ENCODE data around the gene PLEK2.
A peak's percentile ranks its signal among the peaks of the same experiment; 100 is the strongest.
"Not testable (repeated sequence)": the region's sequence is repeated elsewhere in the genome, so short reads cannot be mapped to it uniquely, and the experiment has no call there.

Gene PLEK2

GRCh38 chr14:67411820-67412421 is at the start of gene PLEK2:
Gene PLEK2, minus strand, starts transcription at chr14:67412165. Its CDS starts 106 bp downstream, at chr14:67412059.
- DNase-seq (ENCODE audit: low spot score): no peak

- no peak for DNase-seq (ENCODE audit: low spot score)
Measured at GRCh38 chr14:67461341-67461985, 49.5 kb upstream of the PLEK2 start.

GRCh38 chr14:67459336-67459735 is 47.4 kb upstream of the PLEK2 start:
- no peak for DNase-seq (ENCODE audit: low spot score)

GRCh38 chr14:67457782-67458181 is 45.8 kb upstream of the PLEK2 start:
- DNase-seq (ENCODE audit: low spot score): no peak

GRCh38 chr14:67456732-67457131 is 44.8 kb upstream of the PLEK2 start:
- no peak for DNase-seq (ENCODE audit: low spot score)

- DNase-seq (ENCODE audit: low spot score): no peak
Measured at GRCh38 chr14:67453575-67454300, 41.8 kb upstream of the PLEK2 start.

GRCh38 chr14:67451667-67452066 is 39.7 kb upstream of the PLEK2 start:
- not testable (repeated sequence) for DNase-seq (ENCODE audit: low spot score)

- no peak for DNase-seq (ENCODE audit: low spot score)
Measured at GRCh38 chr14:67449096-67449495, 37.1 kb upstream of the PLEK2 start.

- DNase-seq (ENCODE audit: low spot score): no peak
Measured at GRCh38 chr14:67447033-67447381, 35.0 kb upstream of the PLEK2 start.

- DNase-seq (ENCODE audit: low spot score): no peak
Measured at GRCh38 chr14:67446371-67447032, 34.5 kb upstream of the PLEK2 start.

- no peak for DNase-seq (ENCODE audit: low spot score)
Measured at GRCh38 chr14:67444395-67444794, 32.4 kb upstream of the PLEK2 start.

GRCh38 chr14:67442139-67442906 is 30.4 kb upstream of the PLEK2 start:
- no peak for DNase-seq (ENCODE audit: low spot score)

- DNase-seq (ENCODE audit: low spot score): no peak
Measured at GRCh38 chr14:67441672-67442071, 29.7 kb upstream of the PLEK2 start.

- no peak for DNase-seq (ENCODE audit: low spot score)
Measured at GRCh38 chr14:67441256-67441655, 29.3 kb upstream of the PLEK2 start.

GRCh38 chr14:67440513-67440912 is 28.5 kb upstream of the PLEK2 start:
- no peak for DNase-seq (ENCODE audit: low spot score)

GRCh38 chr14:67438969-67439368 is 27.0 kb upstream of the PLEK2 start:
- DNase-seq (ENCODE audit: low spot score): no peak

GRCh38 chr14:67436006-67436866 is 24.3 kb upstream of the PLEK2 start:
- DNase-seq (ENCODE audit: low spot score): no peak

- no peak for DNase-seq (ENCODE audit: low spot score)
Measured at GRCh38 chr14:67435603-67436002, 23.6 kb upstream of the PLEK2 start.

GRCh38 chr14:67432050-67432564 is 20.1 kb upstream of the PLEK2 start:
- peak; percentile 26 for DNase-seq (ENCODE audit: low spot score)

- peak; percentile 41 for DNase-seq (ENCODE audit: low spot score)
Measured at GRCh38 chr14:67429510-67430205, 17.7 kb upstream of the PLEK2 start.
